SK-MEL-5 (cell line): ENCODE data around the gene NTM. TPM values are rescaled to one million over a fixed set of nuclear protein-coding genes. Genes with fewer than 3 reads are reported as not detected.

Experiments
- DNase-seq: peaks from one replicate; pipeline ENCODE4 v3.0.0-alpha.2; 2016; ENCODE audit warnings: low read depth, low spot score
- in situ Hi-C: cut with HindIII; loops from 2 replicates; pipeline ENCODE4 v1.10.0; 2016; ENCODE audit warnings: low sequenced_read_pairs, high pct_unique_total_duplicates, low pct_unique_long_range_greater_than_20kb
- total RNA-seq: library from RNA; depleted of rRNA; stranded (reverse); fragments of >200 nt; shearing (Covaris generic); gene quantifications from 2 replicates; pipeline ENCODE4 v1.2.3, GENCODE V29; 2014

The NTM gene
- total RNA-seq, 1 experiment from 2014 or later, result 0.95 TPM

- DNase-seq, result peak; percentile 43
- in situ Hi-C loops, result no loop called here
Observed at GRCh38 chr11:132072044-132072857, 701.8 kb downstream of the NTM start.

GRCh38 chr11:132072858-132073211 lies 702.4 kb downstream of the NTM start:
- DNase-seq, result no peak
- in situ Hi-C loops, result no loop called here

- no peak for DNase-seq
- in situ Hi-C loops, result no loop called here
Observed at GRCh38 chr11:132073787-132074186, 703.4 kb downstream of the NTM start.

GRCh38 chr11:132075447-132075846 lies 705.0 kb downstream of the NTM start:
- DNase-seq, result no peak
- in situ Hi-C loops, result no loop called here

- in situ Hi-C loops, result no loop called here
- no peak for DNase-seq
Observed at GRCh38 chr11:132077416-132077815, 707.0 kb downstream of the NTM start.

- DNase-seq, result no peak
- in situ Hi-C loops, result no loop called here
Observed at GRCh38 chr11:132078264-132079076, 708.1 kb downstream of the NTM start.

- no peak for DNase-seq
- in situ Hi-C loops, result no loop called here
Observed at GRCh38 chr11:132080127-132080526, 709.7 kb downstream of the NTM start.

GRCh38 chr11:132082566-132082965 lies 712.2 kb downstream of the NTM start:
- in situ Hi-C loops, result no loop called here
- DNase-seq, result peak; percentile 84

GRCh38 chr11:132084433-132084832 lies 714.0 kb downstream of the NTM start:
- in situ Hi-C loops, result no loop called here

GRCh38 chr11:132087148-132087547 lies 716.7 kb downstream of the NTM start:
- in situ Hi-C loops, result no loop called here
- no peak for DNase-seq

More at GRCh38 chr11:132084433-132084832, 714.0 kb downstream of the NTM start:
- DNase-seq, result no peak

GRCh38 chr11:132088551-132088950 lies 718.1 kb downstream of the NTM start:
- in situ Hi-C loops, result no loop called here

GRCh38 chr11:132093536-132094259 lies 723.3 kb downstream of the NTM start:
- DNase-seq, result no peak
- in situ Hi-C loops, result no loop called here

More at GRCh38 chr11:132088551-132088950, 718.1 kb downstream of the NTM start:
- DNase-seq, result no peak

- no peak for DNase-seq
- in situ Hi-C loops, result no loop called here
Observed at GRCh38 chr11:132094598-132094997, 724.2 kb downstream of the NTM start.

GRCh38 chr11:132095230-132096131 lies 725.1 kb downstream of the NTM start:
- no peak for DNase-seq
- in situ Hi-C loops, result no loop called here

- in situ Hi-C loops, result no loop called here
- DNase-seq, result no peak
Observed at GRCh38 chr11:132096132-132096825, 725.9 kb downstream of the NTM start.

GRCh38 chr11:132099692-132100091 lies 729.3 kb downstream of the NTM start:
- in situ Hi-C loops, result no loop called here
- DNase-seq, result peak; percentile 50

GRCh38 chr11:132100583-132100982 lies 730.2 kb downstream of the NTM start:
- DNase-seq, result no peak

More at GRCh38 chr11:132100583-132100982, 730.2 kb downstream of the NTM start:
- in situ Hi-C loops, result no loop called here
